Mononuclear cell (primary cell): ENCODE data around the gene MMEL1. TPM values are rescaled to one million over a fixed set of nuclear protein-coding genes. Genes with fewer than 3 reads are reported as not detected.
"Not testable (repeated sequence)": the region's sequence is repeated elsewhere in the genome, so short reads cannot be mapped to it uniquely, and the experiment has no call there.

Experiments used
- H3K27me3 ChIP-seq: 2 replicates; pipeline ENCODE4 v1.6.0; 2011; ENCODE audit warnings: low read length, control low read depth; ENCODE audit not compliant: insufficient read depth
- H3K4me1 ChIP-seq: 2 replicates; pipeline ENCODE4 v1.5.1; 2011; ENCODE audit warnings: mild to moderate bottlenecking, low read length, control low read depth; ENCODE audit not compliant: insufficient read depth
- H3K4me3 ChIP-seq: 2 replicates; pipeline ENCODE4 v1.5.1; 2011; ENCODE audit warnings: mild to moderate bottlenecking, low read length, moderate library complexity
- H3K9me3 ChIP-seq: 2 replicates; pipeline ENCODE4 v1.5.1; 2011; ENCODE audit warnings: low read depth, mild to moderate bottlenecking, control low read depth, low read length
- total RNA-seq: library from RNA; depleted of rRNA; stranded (reverse); fragments of >200 nt; gene quantifications from one replicate; pipeline ENCODE4 v1.2.3, GENCODE V29; 2012

Gene MMEL1, protein sequence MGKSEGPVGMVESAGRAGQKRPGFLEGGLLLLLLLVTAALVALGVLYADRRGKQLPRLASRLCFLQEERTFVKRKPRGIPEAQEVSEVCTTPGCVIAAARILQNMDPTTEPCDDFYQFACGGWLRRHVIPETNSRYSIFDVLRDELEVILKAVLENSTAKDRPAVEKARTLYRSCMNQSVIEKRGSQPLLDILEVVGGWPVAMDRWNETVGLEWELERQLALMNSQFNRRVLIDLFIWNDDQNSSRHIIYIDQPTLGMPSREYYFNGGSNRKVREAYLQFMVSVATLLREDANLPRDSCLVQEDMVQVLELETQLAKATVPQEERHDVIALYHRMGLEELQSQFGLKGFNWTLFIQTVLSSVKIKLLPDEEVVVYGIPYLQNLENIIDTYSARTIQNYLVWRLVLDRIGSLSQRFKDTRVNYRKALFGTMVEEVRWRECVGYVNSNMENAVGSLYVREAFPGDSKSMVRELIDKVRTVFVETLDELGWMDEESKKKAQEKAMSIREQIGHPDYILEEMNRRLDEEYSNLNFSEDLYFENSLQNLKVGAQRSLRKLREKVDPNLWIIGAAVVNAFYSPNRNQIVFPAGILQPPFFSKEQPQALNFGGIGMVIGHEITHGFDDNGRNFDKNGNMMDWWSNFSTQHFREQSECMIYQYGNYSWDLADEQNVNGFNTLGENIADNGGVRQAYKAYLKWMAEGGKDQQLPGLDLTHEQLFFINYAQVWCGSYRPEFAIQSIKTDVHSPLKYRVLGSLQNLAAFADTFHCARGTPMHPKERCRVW
- 0.63 TPM for total RNA-seq

DNA sequence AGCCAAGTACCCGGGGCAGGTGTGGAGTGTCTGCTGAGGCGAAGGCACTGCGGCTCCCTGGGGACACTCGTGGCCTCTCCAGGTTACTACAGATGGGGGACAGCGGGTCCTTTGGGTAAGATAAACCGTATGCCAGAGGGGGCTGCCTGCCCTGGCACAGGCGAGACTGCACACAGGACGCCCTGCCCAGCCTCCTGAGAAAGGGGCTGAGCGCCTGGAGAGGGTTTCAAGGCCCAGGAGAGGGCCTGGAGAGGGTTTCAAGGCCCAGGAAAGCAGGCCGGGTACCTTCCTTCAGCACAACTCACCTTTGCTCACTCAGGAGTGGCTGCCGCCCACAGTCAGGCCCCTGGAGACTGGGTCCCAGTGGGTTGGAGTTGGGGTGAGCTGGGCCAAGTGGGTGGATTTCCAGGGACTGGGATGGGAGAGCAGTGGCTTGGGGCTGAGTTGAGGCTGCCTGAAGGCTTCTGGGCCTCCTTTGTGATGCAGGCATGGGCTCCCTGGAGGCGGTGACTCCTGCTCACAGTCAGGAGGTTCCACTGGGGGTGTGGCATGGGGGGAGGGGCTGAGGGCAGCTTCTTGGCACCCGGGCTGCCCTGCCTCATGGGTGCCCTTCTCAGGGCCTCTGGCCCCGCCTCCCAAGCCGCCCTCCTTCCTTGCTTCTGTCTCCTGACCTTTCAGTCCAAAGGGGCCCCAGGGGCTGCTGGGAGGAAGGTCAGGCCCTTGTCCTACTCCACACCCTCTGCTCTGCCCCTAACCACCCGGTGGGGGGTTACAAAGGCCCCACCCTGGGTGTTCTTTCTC lies at the start of gene MMEL1:
Gene MMEL1 (minus strand): TSS at position 456 of the 801 bp plus-strand sequence. CDS start 3,532 bp downstream, outside the sequence.
- Histone ChIP-seq H3K4me3 (no peak within 1 kb of the TSS), H3K4me1 (no peaks in the 10 kb centered on the region), H3K9me3 (no peaks in the 10 kb centered on the region), H3K27me3 (peaks cover 9% of the 10 kb centered on the region)

DNA sequence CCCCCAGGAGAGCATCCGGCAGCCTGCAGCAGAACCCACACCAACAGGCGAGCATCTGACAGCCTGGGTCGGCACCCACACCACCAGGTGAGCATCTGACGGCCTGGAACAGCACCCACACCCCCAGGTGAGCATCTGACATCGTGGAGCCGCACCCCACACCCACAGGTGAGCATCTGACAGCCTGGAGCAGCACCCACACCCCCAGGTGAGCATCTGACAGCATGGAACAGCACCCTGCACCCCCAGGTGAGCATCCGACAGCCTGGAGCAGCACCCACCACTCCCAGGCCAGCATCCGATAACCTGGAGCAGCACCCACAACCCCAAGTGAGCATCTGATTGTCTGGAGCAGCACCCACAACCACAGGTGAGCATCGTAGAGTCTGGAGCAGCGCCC lies 43.9 kb upstream of the MMEL1 start:
- not testable (repeated sequence) for H3K27me3 ChIP-seq, H3K9me3 ChIP-seq, H3K4me1 ChIP-seq, H3K4me3 ChIP-seq

- H3K4me1 ChIP-seq, H3K4me3 ChIP-seq: not testable (repeated sequence)
Measured at GRCh38 chr1:2671656-2672055, 38.8 kb upstream of the MMEL1 start.

GRCh38 chr1:2659806-2660205 lies 27.0 kb upstream of the MMEL1 start:
- H3K4me1 ChIP-seq, H3K4me3 ChIP-seq, H3K27me3 ChIP-seq, H3K9me3 ChIP-seq: not testable (repeated sequence)

More at GRCh38 chr1:2671656-2672055, 38.8 kb upstream of the MMEL1 start:
- not testable (repeated sequence) for H3K27me3 ChIP-seq, H3K9me3 ChIP-seq

DNA sequence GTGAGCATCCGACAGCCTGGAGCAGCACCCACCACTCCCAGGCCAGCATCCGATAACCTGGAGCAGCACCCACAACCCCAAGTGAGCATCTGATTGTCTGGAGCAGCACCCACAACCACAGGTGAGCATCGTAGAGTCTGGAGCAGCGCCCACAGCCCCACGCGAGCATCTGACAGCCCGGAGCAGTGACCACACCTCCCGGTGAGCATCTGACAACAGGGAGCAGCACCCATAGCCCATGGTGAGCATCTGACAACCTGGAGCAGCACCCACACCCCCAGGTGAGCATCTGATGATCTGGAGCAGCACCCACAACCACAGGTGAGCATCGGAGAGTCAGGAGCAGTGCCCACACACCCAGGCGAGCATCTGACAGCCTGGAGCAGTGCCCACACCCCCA lies 25.1 kb upstream of the MMEL1 start:
- H3K9me3 ChIP-seq, H3K27me3 ChIP-seq, H3K4me3 ChIP-seq, H3K4me1 ChIP-seq: not testable (repeated sequence)

DNA sequence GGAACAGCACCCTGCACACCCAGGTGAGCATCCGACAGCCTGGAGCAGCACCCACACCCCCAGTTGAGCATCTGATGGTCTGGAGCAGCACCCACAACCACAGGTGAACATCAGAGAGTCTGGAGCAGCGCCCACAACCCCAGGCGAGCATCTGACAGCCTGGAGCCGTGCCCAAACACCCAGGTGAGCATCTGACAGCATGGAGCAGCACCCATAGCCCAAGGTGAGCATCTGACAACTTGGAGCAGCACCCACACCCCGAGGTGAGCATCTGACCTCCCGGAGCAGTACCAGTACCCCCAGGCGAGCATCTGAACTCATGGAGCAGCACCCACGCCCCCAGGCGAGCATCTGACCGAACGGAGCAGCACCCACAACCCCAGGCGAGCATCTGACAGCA lies 24.3 kb upstream of the MMEL1 start:
- H3K27me3 ChIP-seq, H3K4me3 ChIP-seq, H3K4me1 ChIP-seq, H3K9me3 ChIP-seq: not testable (repeated sequence)

DNA sequence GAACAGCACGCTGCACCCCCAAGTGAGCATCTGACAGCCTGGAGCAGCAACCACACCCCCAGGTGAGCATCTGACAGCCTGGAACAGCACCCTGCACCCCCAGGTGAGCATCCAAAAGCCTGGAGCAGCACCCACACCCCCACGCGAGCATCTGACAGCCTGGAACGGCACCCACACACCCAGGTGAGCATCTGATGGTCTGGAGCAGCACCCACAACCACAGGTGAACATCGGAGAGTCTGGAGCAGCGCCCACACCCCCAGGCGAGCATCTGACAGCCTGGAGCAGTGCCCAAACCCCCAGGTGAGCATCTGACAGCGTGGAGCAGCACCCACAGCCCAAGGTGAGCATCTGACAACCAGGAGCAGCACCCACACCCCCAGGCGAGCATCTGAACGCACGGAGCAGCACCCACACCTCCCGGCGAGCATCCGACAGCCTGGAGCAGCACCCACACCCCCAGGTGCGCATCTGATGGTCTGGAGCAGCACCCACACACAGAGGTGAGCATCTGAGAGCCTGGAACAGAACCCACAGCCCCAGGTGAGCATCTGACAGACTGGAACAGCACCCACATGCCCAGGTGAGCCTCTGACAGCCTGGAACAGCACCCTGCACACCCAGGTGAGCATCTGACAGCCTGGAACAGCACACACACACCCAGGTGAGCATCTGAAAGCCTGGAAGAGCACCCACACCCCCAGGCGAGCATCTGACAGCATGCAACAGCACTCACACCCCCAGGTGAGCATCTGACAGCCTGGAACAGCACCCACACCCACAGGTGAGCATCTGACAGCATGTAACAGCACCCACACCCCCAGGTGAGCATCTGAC lies 23.0 kb upstream of the MMEL1 start:
- not testable (repeated sequence) for H3K4me3 ChIP-seq, H3K9me3 ChIP-seq, H3K27me3 ChIP-seq, H3K4me1 ChIP-seq

DNA sequence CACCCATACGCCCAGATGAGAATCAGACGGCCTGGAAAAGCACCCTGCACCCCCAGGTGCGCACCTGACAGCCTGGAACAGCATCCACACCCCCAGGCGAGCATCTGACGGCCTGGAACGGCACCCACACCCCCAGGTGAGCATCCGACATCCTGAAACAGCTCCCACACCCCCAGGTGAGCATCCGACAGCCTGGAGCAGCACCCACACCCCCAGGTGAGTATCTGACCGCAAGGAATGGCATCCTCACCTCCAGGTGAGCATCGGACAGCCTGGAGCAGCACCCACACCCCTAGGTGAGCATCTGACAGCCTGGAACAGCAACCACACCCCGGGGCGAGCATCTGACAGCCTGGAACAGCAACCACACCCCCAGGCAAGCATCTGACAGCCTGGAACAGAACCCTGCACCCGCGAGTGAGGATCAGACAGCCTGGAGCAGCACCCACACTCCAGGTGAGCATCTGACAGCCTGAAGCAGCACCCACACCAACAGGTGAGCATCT lies 21.7 kb upstream of the MMEL1 start:
- not testable (repeated sequence) for H3K27me3 ChIP-seq, H3K9me3 ChIP-seq, H3K4me1 ChIP-seq, H3K4me3 ChIP-seq

GRCh38 chr1:2653741-2654442 lies 21.1 kb upstream of the MMEL1 start:
- H3K4me3 ChIP-seq, H3K27me3 ChIP-seq, H3K4me1 ChIP-seq, H3K9me3 ChIP-seq: not testable (repeated sequence)

DNA sequence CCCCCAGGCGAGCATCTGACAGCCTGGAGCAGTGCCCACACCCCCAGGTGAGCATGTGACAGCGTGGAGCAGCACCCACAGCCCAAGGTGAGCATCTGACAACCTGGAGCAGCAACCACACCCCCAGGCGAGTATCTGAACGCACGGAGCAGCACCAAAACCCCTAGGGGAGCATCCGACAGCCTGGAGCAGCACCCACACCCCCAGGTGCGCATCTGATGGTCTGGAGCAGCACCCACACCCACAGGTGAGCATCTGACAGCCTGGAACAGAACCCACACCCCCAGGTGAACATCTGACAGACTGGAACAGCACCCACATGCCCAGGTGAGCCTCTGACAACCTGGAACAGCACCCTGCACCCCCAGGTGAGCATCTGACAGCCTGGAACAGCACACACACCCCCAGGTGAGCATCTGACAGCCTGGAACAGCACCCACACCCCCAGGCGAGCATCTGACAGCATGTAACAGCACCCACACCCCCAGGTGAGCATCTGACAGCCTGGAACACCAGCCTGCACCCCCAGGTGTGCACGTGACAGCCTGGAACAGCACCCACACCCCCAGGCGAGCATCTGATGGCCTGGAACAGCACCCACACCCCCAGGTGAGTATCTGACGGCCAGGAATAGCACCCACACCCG lies 20.2 kb upstream of the MMEL1 start:
- not testable (repeated sequence) for H3K4me1 ChIP-seq, H3K9me3 ChIP-seq, H3K4me3 ChIP-seq, H3K27me3 ChIP-seq

DNA sequence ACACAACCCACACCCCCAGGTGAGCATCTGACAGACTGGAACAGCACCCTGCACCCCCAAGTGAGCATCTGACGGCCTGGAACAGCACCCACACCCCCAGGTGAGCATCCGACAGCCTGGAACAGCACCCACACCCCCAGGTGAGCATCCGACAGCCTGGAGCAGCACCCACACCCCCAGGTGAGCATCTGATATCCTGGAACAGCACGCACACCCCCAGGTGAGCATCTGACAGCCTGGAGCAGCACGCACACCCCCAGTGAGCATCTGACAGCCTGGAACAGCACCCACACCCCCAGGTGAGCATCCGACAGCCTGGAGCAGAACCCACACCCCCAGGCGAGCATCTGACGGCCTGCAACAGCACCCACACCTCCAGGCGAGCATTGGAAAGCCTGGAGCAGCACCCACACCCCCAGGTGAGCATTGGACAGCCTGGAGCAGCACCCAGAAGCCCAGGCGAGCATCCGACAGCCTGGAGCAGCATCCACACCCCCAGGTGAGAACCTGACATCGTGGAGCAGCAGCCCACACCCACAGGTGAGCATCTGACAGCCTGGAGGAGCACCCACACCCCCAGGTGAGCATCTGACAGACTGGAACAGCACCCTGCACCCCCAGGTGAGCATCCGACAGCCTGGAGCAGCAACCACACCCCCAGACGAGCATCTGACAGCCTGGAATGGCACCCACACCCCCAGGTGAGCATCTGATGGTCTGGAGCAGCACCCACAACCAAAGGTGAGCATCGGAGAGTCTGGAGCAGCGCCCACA lies 19.5 kb upstream of the MMEL1 start:
- H3K4me3 ChIP-seq, H3K27me3 ChIP-seq, H3K9me3 ChIP-seq, H3K4me1 ChIP-seq: not testable (repeated sequence)

GRCh38 chr1:2650967-2651645 lies 18.3 kb upstream of the MMEL1 start:
- Histone ChIP-seq H3K4me3 (no peak overlapping the region), H3K9me3 (peaks cover 8% of the 10 kb centered on the region), H3K27me3 (no peaks in the 10 kb centered on the region)

DNA sequence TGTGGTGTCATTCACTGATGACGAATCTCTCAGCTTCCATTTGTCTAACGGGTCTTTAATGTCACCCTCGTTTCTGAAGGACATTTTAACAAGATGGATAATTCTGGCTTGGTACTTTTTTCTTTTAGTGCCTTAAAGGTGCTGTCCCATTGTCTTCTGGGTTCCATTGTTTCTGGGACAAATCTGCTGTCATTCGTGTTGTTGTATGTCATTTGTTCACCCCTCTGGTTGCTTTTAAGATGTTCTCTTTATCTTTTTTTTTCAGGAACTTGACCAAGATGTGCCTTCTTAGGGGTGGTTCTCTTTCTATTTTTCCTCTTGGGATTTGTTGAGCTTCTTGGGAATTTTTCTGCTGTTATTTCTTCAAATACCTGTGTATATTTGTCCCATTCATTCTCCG lies 14.0 kb upstream of the MMEL1 start:
- Histone ChIP-seq H3K9me3 (peaks cover 8% of the 10 kb centered on the region), H3K27me3 (no peaks in the 10 kb centered on the region), H3K4me1 (peaks cover 12% of the 10 kb centered on the region), H3K4me3 (no peak overlapping the region)

More at GRCh38 chr1:2650967-2651645, 18.3 kb upstream of the MMEL1 start:
- no peaks in the 10 kb centered on the region for H3K4me1 ChIP-seq
